Muscle layer of colon (tissue), 2 donors: Measurements from ENCODE around the gene DMD.

Source experiments
- H3K27ac ChIP-seq: one replicate; pipeline ENCODE4 v1.7.0; 2013; ENCODE audit warnings: low read depth, mild to moderate bottlenecking, low read length, moderate library complexity
- H3K27me3 ChIP-seq, 2 donors: one replicate each; pipeline ENCODE4 v1.7.0; 2013; ENCODE audit warnings: low read length in 2 of 2, mild to moderate bottlenecking in 2 of 2; ENCODE audit not compliant: insufficient read depth in 2 of 2, control insufficient read depth in 1 of 2
- H3K36me3 ChIP-seq: one replicate; pipeline ENCODE4 v1.7.0; 2013; ENCODE audit warnings: mild to moderate bottlenecking, low read length; ENCODE audit not compliant: insufficient read depth
- H3K4me1 ChIP-seq: one replicate; pipeline ENCODE4 v1.7.0; 2013; ENCODE audit warnings: mild to moderate bottlenecking, low read length; ENCODE audit not compliant: insufficient read depth
- H3K4me3 ChIP-seq, 2 donors: one replicate each; pipeline ENCODE4 v1.7.0; 2013; ENCODE audit warnings: low read length in 2 of 2, low read depth in 1 of 2, mild to moderate bottlenecking in 1 of 2, moderate library complexity in 1 of 2
- H3K9ac ChIP-seq: one replicate; pipeline ENCODE4 v1.7.0; 2013; ENCODE audit warnings: low read length
- H3K9me3 ChIP-seq: one replicate; pipeline ENCODE4 v1.7.0; 2013; ENCODE audit warnings: mild to moderate bottlenecking, low read length
- donor health status: abdominal sarcoma.
- donor health status: Adenocarcinoma of cecum.

The DMD gene

DNA sequence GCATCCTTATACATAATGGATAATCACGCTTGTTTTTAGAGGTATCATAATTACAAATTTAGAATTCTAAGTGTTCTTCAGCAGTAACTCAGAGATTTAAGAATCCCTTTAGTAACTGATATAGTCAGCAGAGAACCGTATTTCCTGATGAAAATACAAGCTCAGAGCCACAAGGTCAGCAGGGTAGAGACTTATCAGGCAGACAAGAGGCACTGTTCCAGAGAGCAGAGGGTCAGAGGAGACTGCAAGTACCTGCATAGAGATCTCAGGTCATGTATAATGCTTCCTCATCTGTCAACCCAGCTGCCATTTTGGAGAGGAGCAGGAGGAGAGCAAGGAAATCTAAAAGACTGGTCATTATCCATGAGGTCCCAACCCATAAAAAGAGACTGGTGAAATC lies 1352.4 kb downstream of the DMD start:
- Histone ChIP-seq H3K27ac (no peak overlapping the region), H3K4me3 (no peak overlapping the region), H3K9me3 (no peaks in the 10 kb centered on the region), H3K4me1 (no peaks in the 10 kb centered on the region), H3K27me3 (no peaks in the 10 kb centered on the region), H3K36me3 (no peaks in the 10 kb centered on the region), H3K9ac (no peak overlapping the region)

DNA sequence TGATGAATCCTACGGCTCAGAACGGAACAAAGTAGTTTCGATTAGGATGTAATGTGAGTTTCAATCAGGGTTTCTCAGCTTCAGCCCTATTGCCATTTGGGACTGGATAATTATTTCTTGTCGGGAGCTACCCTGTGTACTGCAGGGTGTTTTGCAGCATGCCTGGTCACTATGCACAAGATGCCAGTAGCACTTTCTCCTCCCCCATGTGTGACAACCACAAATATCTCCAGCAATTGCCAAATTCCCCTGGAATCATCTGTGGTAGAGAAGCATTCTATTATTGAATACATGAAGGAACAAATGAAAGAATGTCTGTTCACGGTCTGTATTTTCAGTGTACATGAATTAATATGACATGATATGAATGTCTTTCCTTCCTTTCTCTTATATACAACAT lies 1356.6 kb downstream of the DMD start:
- Histone ChIP-seq H3K9ac (no peak overlapping the region), H3K36me3 (no peaks in the 10 kb centered on the region), H3K4me3 (no peak overlapping the region), H3K27me3 (no peaks in the 10 kb centered on the region), H3K4me1 (no peaks in the 10 kb centered on the region), H3K27ac (no peak overlapping the region), H3K9me3 (no peaks in the 10 kb centered on the region)

DNA sequence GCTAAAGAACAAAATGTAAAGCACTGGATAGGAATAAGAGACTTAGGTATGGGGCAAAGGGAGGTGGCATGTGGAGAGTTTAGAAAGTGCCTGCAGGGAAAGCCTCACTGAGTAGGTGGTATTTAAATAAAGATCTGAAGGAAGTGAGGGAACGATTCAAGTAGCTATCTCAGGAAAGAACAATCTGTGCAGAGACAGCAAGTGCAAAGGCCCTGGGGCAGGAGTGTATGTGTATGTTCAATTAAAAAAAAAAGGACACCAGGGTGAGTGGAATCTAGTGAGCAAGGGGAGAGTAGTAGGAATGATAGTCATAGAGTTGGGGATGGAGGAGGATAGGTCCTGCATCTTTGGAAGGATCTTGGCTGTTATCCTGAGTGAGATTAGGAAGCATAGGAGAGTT lies 1359.6 kb downstream of the DMD start:
- H3K36me3 ChIP-seq: no peaks in the 10 kb centered on the region
- H3K4me1 ChIP-seq: no peaks in the 10 kb centered on the region
- H3K4me3 ChIP-seq: no peak overlapping the region
- no peak overlapping the region for H3K9ac ChIP-seq
- no peak overlapping the region for H3K27ac ChIP-seq
- no peaks in the 10 kb centered on the region for H3K9me3 ChIP-seq
- no peaks in the 10 kb centered on the region for H3K27me3 ChIP-seq

DNA sequence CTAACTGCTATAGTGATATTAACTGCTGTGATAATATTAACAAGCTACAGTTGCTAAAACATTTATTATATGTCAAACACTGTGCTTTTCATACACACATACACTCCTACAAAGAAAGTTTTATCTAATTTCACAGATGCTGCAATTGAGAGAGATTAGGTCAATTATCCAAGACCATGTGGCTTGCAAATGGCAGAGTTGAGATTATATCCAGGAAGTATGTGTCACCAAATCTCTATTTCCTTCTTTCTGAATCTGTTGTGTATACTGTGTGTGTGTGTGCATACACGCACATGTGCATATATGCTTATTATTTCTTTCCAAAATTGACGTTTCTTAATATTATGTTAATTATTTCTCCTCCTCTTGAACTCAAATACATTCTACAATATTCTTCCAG lies 1363.6 kb downstream of the DMD start:
- Histone ChIP-seq H3K4me1 (no peaks in the 10 kb centered on the region), H3K9me3 (no peaks in the 10 kb centered on the region), H3K9ac (no peak overlapping the region), H3K27me3 (no peaks in the 10 kb centered on the region), H3K36me3 (no peaks in the 10 kb centered on the region), H3K4me3 (no peak overlapping the region), H3K27ac (no peak overlapping the region)

DNA sequence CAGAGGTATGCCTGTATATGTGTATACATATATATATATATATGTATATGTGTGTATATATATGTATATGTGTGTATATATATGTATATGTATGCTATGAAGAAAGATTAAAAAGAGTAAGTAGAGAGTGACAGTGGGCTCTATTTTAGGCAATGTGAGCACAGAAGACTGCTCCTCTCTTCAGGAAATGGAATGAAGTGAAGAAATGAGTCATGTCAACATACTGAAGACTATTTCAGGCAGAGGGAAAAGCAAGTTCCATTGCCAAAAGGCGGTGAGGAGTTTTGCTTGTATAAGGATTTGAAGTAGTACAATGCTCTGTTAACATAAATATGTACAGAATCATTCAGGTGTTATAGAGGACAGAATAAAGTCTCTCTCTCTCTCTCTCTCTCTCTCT lies 1366.3 kb downstream of the DMD start:
- H3K9me3 ChIP-seq: no peaks in the 10 kb centered on the region
- no peaks in the 10 kb centered on the region for H3K27me3 ChIP-seq
- H3K9ac ChIP-seq: no peak overlapping the region
- no peak overlapping the region for H3K27ac ChIP-seq
- no peaks in the 10 kb centered on the region for H3K4me1 ChIP-seq
- H3K36me3 ChIP-seq: no peaks in the 10 kb centered on the region
- no peak overlapping the region for H3K4me3 ChIP-seq

DNA sequence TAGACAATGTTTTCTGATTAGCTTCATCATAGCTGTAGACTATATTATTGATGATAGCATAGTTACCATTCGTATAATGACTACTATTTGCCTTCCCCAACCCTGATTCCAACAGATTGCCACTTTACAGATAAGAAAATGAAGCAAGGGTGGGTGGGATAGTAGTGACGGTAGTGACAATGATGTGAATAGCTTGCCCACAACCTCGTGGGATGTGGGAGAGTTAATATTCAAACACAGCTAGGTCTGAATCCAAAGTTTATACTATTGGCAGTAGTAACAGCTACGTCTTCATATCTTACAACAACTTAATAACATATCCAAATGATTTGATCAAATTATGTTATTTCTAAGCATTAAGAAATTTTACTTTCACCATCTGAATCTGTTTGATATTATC lies 1372.7 kb downstream of the DMD start:
- Histone ChIP-seq H3K27ac (no peak overlapping the region), H3K36me3 (no peaks in the 10 kb centered on the region), H3K4me3 (no peak overlapping the region), H3K9me3 (no peaks in the 10 kb centered on the region), H3K9ac (no peak overlapping the region), H3K4me1 (no peaks in the 10 kb centered on the region), H3K27me3 (no peaks in the 10 kb centered on the region)

GRCh38 chrX:31837445-31838049 lies 1373.8 kb downstream of the DMD start:
- no peak overlapping the region for H3K9ac ChIP-seq
- no peak overlapping the region for H3K4me3 ChIP-seq
- no peaks in the 10 kb centered on the region for H3K36me3 ChIP-seq
- no peak overlapping the region for H3K27ac ChIP-seq
- no peaks in the 10 kb centered on the region for H3K9me3 ChIP-seq
- H3K4me1 ChIP-seq: no peaks in the 10 kb centered on the region
- no peaks in the 10 kb centered on the region for H3K27me3 ChIP-seq

GRCh38 chrX:31836479-31836878 lies 1374.9 kb downstream of the DMD start:
- H3K9me3 ChIP-seq: no peaks in the 10 kb centered on the region

DNA sequence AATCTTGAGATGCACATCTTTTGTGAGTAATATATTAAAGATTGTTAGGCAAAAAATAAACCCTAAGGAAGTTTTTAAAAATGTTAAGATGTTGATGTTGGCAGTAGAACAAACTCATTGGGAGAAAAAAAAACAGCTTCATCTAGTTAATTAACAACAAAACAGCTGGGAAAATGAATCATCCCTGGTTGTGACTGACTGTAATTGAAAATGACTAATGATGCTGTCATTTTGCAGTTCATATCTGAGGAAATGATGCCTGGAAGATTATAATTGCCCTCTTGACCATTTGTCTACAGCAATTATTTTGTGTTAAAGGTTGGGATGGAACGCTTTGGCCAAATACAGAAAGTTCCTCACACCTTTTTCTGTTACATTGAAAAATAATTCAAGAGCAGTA lies 1379.1 kb downstream of the DMD start:
- no peaks in the 10 kb centered on the region for H3K36me3 ChIP-seq
- H3K4me3 ChIP-seq: no peak overlapping the region
- H3K4me1 ChIP-seq: no peaks in the 10 kb centered on the region
- no peak overlapping the region for H3K9ac ChIP-seq
- no peak overlapping the region for H3K27ac ChIP-seq
- H3K27me3 ChIP-seq: no peaks in the 10 kb centered on the region
- no peaks in the 10 kb centered on the region for H3K9me3 ChIP-seq

More at GRCh38 chrX:31836479-31836878, 1374.9 kb downstream of the DMD start:
- Histone ChIP-seq H3K4me3 (no peak overlapping the region), H3K9ac (no peak overlapping the region), H3K4me1 (no peaks in the 10 kb centered on the region), H3K36me3 (no peaks in the 10 kb centered on the region), H3K27me3 (no peaks in the 10 kb centered on the region), H3K27ac (no peak overlapping the region)

DNA sequence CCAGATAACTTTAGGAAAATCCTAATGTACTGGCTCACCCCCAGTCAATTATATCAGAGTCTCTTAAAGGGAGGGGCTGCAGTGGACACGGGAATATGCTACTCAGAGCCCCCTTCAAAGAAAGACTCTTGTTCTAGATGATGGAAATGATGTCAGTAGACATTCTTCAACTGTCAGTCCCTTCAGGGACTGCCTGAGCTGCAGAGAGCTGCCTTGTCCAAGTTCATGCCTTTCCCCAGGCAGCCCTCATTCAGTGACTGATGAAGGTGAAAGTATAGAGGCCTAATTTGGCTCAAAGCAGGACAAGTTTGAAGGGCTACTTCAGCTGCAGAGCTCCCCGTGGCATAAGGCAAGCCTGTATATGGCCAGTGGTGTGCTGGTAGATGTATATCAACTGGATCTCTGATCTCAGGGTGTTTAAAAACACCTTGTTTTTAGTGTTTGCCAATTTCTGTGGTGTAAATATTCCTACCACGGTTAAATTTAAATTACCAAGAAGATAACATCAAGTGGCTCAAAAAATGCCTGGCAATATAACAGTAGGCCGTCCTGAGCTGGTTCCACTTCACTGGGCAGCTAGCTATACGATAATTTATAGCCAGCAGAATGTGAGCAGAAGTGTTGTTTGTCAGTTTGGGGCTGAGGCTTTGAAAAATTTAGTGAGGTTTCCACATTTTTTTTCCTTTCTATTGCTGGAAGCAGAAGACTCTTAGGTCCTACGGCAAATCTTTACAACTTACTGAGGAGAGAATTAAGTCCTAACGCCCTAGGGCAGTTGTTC lies 1390.7 kb downstream of the DMD start:
- H3K27ac ChIP-seq: no peak overlapping the region
- H3K9ac ChIP-seq: no peak overlapping the region
- no peaks in the 10 kb centered on the region for H3K36me3 ChIP-seq
- H3K27me3 ChIP-seq: no peaks in the 10 kb centered on the region
- no peaks in the 10 kb centered on the region for H3K9me3 ChIP-seq
- H3K4me3 ChIP-seq: no peak overlapping the region
- peaks cover 6% of the 10 kb centered on the region for H3K4me1 ChIP-seq

- Histone ChIP-seq H3K4me1 (peaks cover 6% of the 10 kb centered on the region), H3K36me3 (no peaks in the 10 kb centered on the region), H3K9me3 (no peaks in the 10 kb centered on the region), H3K9ac (no peak overlapping the region), H3K27ac (no peak overlapping the region), H3K4me3 (no peak overlapping the region), H3K27me3 (no peaks in the 10 kb centered on the region)
These were observed 1391.9 kb downstream of the DMD start for GRCh38 chrX:31819455-31819854.

DNA sequence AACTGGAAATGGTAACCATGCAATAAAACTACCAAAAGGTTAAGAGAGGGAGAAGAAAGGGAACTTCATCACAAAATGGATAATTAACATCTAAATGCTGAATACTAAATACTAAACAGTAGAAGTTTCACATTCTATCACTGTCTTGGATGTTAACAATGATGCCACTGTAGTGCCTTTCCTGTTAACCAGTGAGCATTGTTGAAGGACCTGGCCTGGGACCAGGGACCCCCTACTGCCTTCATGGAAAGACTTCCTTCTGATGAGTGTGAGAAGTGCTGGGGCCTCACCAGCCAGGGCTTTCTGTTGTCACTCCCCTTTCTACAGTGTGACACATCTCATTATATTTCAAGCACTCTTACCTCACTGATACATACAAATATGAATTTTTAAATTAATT lies 1400.2 kb downstream of the DMD start:
- no peaks in the 10 kb centered on the region for H3K9me3 ChIP-seq
- no peak overlapping the region for H3K27ac ChIP-seq
- H3K9ac ChIP-seq: no peak overlapping the region
- no peaks in the 10 kb centered on the region for H3K36me3 ChIP-seq
- no peak overlapping the region for H3K4me3 ChIP-seq
- H3K4me1 ChIP-seq: no peaks in the 10 kb centered on the region
- no peaks in the 10 kb centered on the region for H3K27me3 ChIP-seq
